GM18511 (cell line): Measurements from ENCODE around the gene PTBP3.
"Not testable (repeated sequence)": the region's sequence is repeated elsewhere in the genome, so short reads cannot be mapped to it uniquely, and the experiment has no call there.

Experiments
- ATAC-seq: cut with Tn5 transposase; IDR thresholded peaks from one replicate; pipeline ENCODE4 v1.9.1; 2021; ENCODE audit warnings: mild to moderate bottlenecking, moderate library complexity; ENCODE audit not compliant: unreplicated experiment

Gene PTBP3

GRCh38 chr9:112218908-112219307 is 114.5 kb downstream of the PTBP3 start:
- peak; percentile 95 for ATAC-seq

- ATAC-seq = no peak
Measured at GRCh38 chr9:112212926-112213325, 120.5 kb downstream of the PTBP3 start.

- ATAC-seq = no peak
Measured at GRCh38 chr9:112207451-112207850, 126.0 kb downstream of the PTBP3 start.

GRCh38 chr9:112203536-112203935 is 129.9 kb downstream of the PTBP3 start:
- ATAC-seq = no peak

GRCh38 chr9:112200711-112201110 is 132.7 kb downstream of the PTBP3 start:
- ATAC-seq = no peak

GRCh38 chr9:112198646-112199045 is 134.8 kb downstream of the PTBP3 start:
- no peak for ATAC-seq

- no peak for ATAC-seq
Measured at GRCh38 chr9:112194969-112195431, 138.4 kb downstream of the PTBP3 start.

GRCh38 chr9:112193572-112194288 is 139.7 kb downstream of the PTBP3 start:
- ATAC-seq = no peak

GRCh38 chr9:112190320-112190719 is 143.1 kb downstream of the PTBP3 start:
- not testable (repeated sequence) for ATAC-seq

GRCh38 chr9:112188884-112189283 is 144.5 kb downstream of the PTBP3 start:
- ATAC-seq = no peak

- no peak for ATAC-seq
Measured at GRCh38 chr9:112187404-112187803, 146.0 kb downstream of the PTBP3 start.

GRCh38 chr9:112186695-112187094 is 146.7 kb downstream of the PTBP3 start:
- no peak for ATAC-seq

- ATAC-seq = no peak
Measured at GRCh38 chr9:112184946-112185345, 148.5 kb downstream of the PTBP3 start.

- ATAC-seq = no peak
Measured at GRCh38 chr9:112184221-112184620, 149.2 kb downstream of the PTBP3 start.

GRCh38 chr9:112180387-112180881 is 153.0 kb downstream of the PTBP3 start:
- peak; percentile 32 for ATAC-seq

GRCh38 chr9:112179816-112180215 is 153.6 kb downstream of the PTBP3 start:
- ATAC-seq = no peak

GRCh38 chr9:112176524-112176923 is 156.9 kb downstream of the PTBP3 start:
- ATAC-seq = no peak

- no peak for ATAC-seq
Measured at GRCh38 chr9:112175796-112176315, 157.6 kb downstream of the PTBP3 start.

- peak; percentile 58 for ATAC-seq
Measured at GRCh38 chr9:112174965-112175795, 158.2 kb downstream of the PTBP3 start, which contains the start of gene SUSD1. Gene SUSD1 (minus strand): TSS chr9:112175297. CDS start chr9:112175235, 62 bp downstream.

GRCh38 chr9:112174222-112174964 is 159.0 kb downstream of the PTBP3 start:
- ATAC-seq = peak; percentile 92
